Astrocyte (in vitro differentiated cells and primary cell): ENCODE results near the gene EFL1.

ENCODE experiments used
- CTCF ChIP-seq: IDR thresholded peaks from 2 replicates; pipeline ENCODE4 v1.5.1; 2011; ENCODE audit warnings: low read depth, mild to moderate bottlenecking, inconsistent platforms, low read length, moderate library complexity; ENCODE audit not compliant: insufficient read depth
- EZH2 ChIP-seq: IDR thresholded peaks from 2 replicates; pipeline ENCODE4 v1.6.1; 2012; ENCODE audit warnings: mild to moderate bottlenecking, low read length, inconsistent platforms; ENCODE audit not compliant: insufficient read depth

GRCh38 chr15:82143390-82144385, 118.8 kb downstream of the EFL1 start:
- TF ChIP-seq EZH2 (no peak), CTCF (no peak)
